HTERT RPE-1 (cell line): ENCODE results near the gene ZFP92.
"Not testable (repeated sequence)": the region's sequence is repeated elsewhere in the genome, so short reads cannot be mapped to it uniquely, and the experiment has no call there.

Experiments used
- in situ Hi-C: fragments of 300-500 bp; cut with MboI; formaldehyde crosslinking; loops from 4 replicates; pipeline ENCODE4 v1.14.3; 2020; ENCODE audit warnings: low sequenced_read_pairs

ZFP92 gene

GRCh38 chrX:153411255-153411987, at the start of gene ZFP92:
Gene ZFP92, plus strand, starts transcription at chrX:153411472. Its CDS starts 6,851 bp downstream, at chrX:153418323.
- in situ Hi-C loops: no loop called here

- in situ Hi-C loops: no loop called here
Measured at GRCh38 chrX:153361781-153362397, 49.4 kb upstream of the ZFP92 start.

- in situ Hi-C loops: no loop called here
Measured at GRCh38 chrX:153365670-153366069, 45.6 kb upstream of the ZFP92 start.

- in situ Hi-C loops: no loop called here
Measured at GRCh38 chrX:153366119-153366518, 45.2 kb upstream of the ZFP92 start.

GRCh38 chrX:153366878-153367538, 44.3 kb upstream of the ZFP92 start:
- in situ Hi-C loops: no loop called here

- in situ Hi-C loops: no loop called here
Measured at GRCh38 chrX:153370293-153371055, 40.8 kb upstream of the ZFP92 start.

GRCh38 chrX:153371256-153371655, 40.0 kb upstream of the ZFP92 start:
- in situ Hi-C loops: no loop called here

GRCh38 chrX:153372949-153373348, 38.3 kb upstream of the ZFP92 start:
- in situ Hi-C loops: no loop called here

GRCh38 chrX:153374426-153374825, 36.8 kb upstream of the ZFP92 start:
- in situ Hi-C loops: no loop called here

- in situ Hi-C loops: no loop called here
Measured at GRCh38 chrX:153375571-153375970, 35.7 kb upstream of the ZFP92 start.

GRCh38 chrX:153377727-153378126, 33.5 kb upstream of the ZFP92 start:
- in situ Hi-C loops: no loop called here

- in situ Hi-C loops: no loop called here
Measured at GRCh38 chrX:153378607-153379006, 32.7 kb upstream of the ZFP92 start.

- in situ Hi-C loops: no loop called here
Measured at GRCh38 chrX:153379508-153379907, 31.8 kb upstream of the ZFP92 start.

- in situ Hi-C loops: no loop called here
Measured at GRCh38 chrX:153379971-153380581, 31.2 kb upstream of the ZFP92 start.

- in situ Hi-C loops: no loop called here
Measured at GRCh38 chrX:153380691-153381090, 30.6 kb upstream of the ZFP92 start.

GRCh38 chrX:153381684-153382532, 29.4 kb upstream of the ZFP92 start:
- in situ Hi-C loops: no loop called here

GRCh38 chrX:153382563-153383482, 28.4 kb upstream of the ZFP92 start:
- in situ Hi-C loops: no loop called here

- in situ Hi-C loops: no loop called here
Measured at GRCh38 chrX:153384390-153384789, 26.9 kb upstream of the ZFP92 start.

GRCh38 chrX:153384973-153385372, 26.3 kb upstream of the ZFP92 start:
- in situ Hi-C loops: not testable (repeated sequence)
